A549 (cell line): ENCODE results near the gene MEN1. TPM values are rescaled to one million over a fixed set of nuclear protein-coding genes. Genes with fewer than 3 reads are reported as not detected.

Experiments
- ATAC-seq, 2 experiments: fragments of 200-7000 bp in 1 of 2; fragments of >200 bp in 1 of 2; cut with Nextera tagmentation in 1 of 2; cut with Tn5 transposase in 1 of 2; 3 replicates each; pipeline versions ENCODE4 v1.8.0 to v1.9.1; 2018 to 2020; ENCODE audit warnings: mild to moderate bottlenecking in 1 of 2, moderate library complexity in 1 of 2
- CTCF ChIA-PET: fragments of 300-600 bp; sonication (Branson Sonifier 250); formaldehyde crosslinking; extraction: SDS; loops from one replicate; lab custom pipeline; 2021; ENCODE audit warnings: antibody characterized with exemption, inconsistent platforms; lab: Yijun Ruan, JAX
- POLR2A ChIA-PET: fragments of 350-600 bp; formaldehyde crosslinking; extraction: SDS; loops from one replicate; lab custom pipeline; 2021; ENCODE audit warnings: antibody characterized with exemption, inconsistent platforms; lab: Yijun Ruan, JAX
- DNase-seq, 2 experiments: peaks; one replicate each; pipeline versions ENCODE4 v3.0.0 to v3.0.0-alpha.2; 2011 to 2016; ENCODE audit warnings: low read depth in 1 of 2, low spot score in 1 of 2
- FAIRE-seq: peaks from 2 replicates; lab custom pipeline; 2011; peaks lifted over from hg19 to GRCh38; lab: Jason Lieb, UNC
- H3K27ac ChIP-seq, 2 experiments: fragments of >200 bp; sonication (Bioruptor Twin); formaldehyde crosslinking; 3 replicates each; pipeline ENCODE4 v1.5.1; 2016 to 2017
- H3K4me1 ChIP-seq: fragments of >200 bp; sonication (Bioruptor Twin); formaldehyde crosslinking; 3 replicates; pipeline ENCODE4 v1.6.1; 2016
- H3K4me2 ChIP-seq: fragments of >200 bp; sonication (Bioruptor Twin); formaldehyde crosslinking; 3 replicates; pipeline ENCODE4 v1.6.1; 2016
- H3K4me3 ChIP-seq: fragments of >200 bp; sonication (Bioruptor Twin); formaldehyde crosslinking; 3 replicates; pipeline ENCODE4 v1.5.1; 2016
- H3K9me3 ChIP-seq: fragments of >200 bp; sonication (Bioruptor Twin); formaldehyde crosslinking; 3 replicates; pipeline ENCODE4 v1.6.1; 2016
- BHLHE40 ChIP-seq: IDR thresholded peaks from 2 replicates; pipeline ENCODE4 v1.6.1; 2012; ENCODE audit warnings: low read depth, low read length, inconsistent platforms
- CBX8 ChIP-seq: fragments of 200-600 bp; sonication (generic); IDR thresholded peaks from 2 replicates; pipeline ENCODE4 v1.6.1; 2016
- CHD2 ChIP-seq: fragments of 150-350 bp; IDR thresholded peaks from 2 replicates; pipeline ENCODE4 v1.6.1; 2014; ENCODE audit warnings: low read length; ENCODE audit not compliant: partially characterized antibody
- CTCF ChIP-seq: fragments of >200 bp; sonication (Bioruptor Twin); formaldehyde crosslinking; IDR thresholded peaks from 3 replicates; pipeline ENCODE4 v1.5.1; 2016
- EHF ChIP-seq: fragments of 250-450 bp; sonication (Bioruptor Pico); IDR thresholded peaks from 2 replicates; pipeline ENCODE4 v1.5.0; 2020; ENCODE audit warnings: mild to moderate bottlenecking
- EHMT2 ChIP-seq: fragments of 200-600 bp; sonication (generic); IDR thresholded peaks from 2 replicates; pipeline ENCODE4 v1.6.1; 2016; ENCODE audit warnings: antibody characterized with exemption, low read depth, mild to moderate bottlenecking, moderate library complexity
- FOSB ChIP-seq: fragments of 250-450 bp; sonication (Bioruptor Pico); IDR thresholded peaks from 2 replicates; pipeline ENCODE4 v1.5.0; 2020; ENCODE audit warnings: mild to moderate bottlenecking, moderate library complexity
- FOSL2 ChIP-seq, 2 experiments: fragments of 450-650 bp in 1 of 2; fragments of >200 bp in 1 of 2; sonication (Bioruptor Twin) in 1 of 2; formaldehyde crosslinking; IDR thresholded peaks; 2 replicates each; pipeline versions ENCODE4 v1.5.0 to v1.6.1; 2016 to 2020; ENCODE audit warnings: mild to moderate bottlenecking in 1 of 2, moderate library complexity in 1 of 2
- HMGXB4 ChIP-seq: fragments of 250-450 bp; sonication (Bioruptor Pico); IDR thresholded peaks from 2 replicates; pipeline ENCODE4 v1.5.0; 2021; ENCODE audit warnings: mild to moderate bottlenecking, moderate library complexity, borderline replicate concordance
- HOXB13 ChIP-seq: fragments of 250-450 bp; sonication (Bioruptor Pico); IDR thresholded peaks from 2 replicates; pipeline ENCODE4 v1.5.0; 2020; ENCODE audit warnings: low read depth, mild to moderate bottlenecking, moderate library complexity
- JUN ChIP-seq, 2 experiments: fragments of >200 bp; sonication (Bioruptor Twin); formaldehyde crosslinking; IDR thresholded peaks; 2 replicates in 1 of 2; 3 replicates in 1 of 2; pipeline ENCODE4 v1.6.1; 2016 to 2017
- JUNB ChIP-seq: fragments of >200 bp; sonication (Bioruptor Twin); formaldehyde crosslinking; IDR thresholded peaks from 2 replicates; pipeline ENCODE4 v1.6.1; 2016
- MAX ChIP-seq: IDR thresholded peaks from 2 replicates; pipeline ENCODE4 v1.6.1; 2012
- NPAS2 ChIP-seq: fragments of 250-450 bp; sonication (Bioruptor Pico); IDR thresholded peaks from 2 replicates; pipeline ENCODE4 v1.8.0; 2022; ENCODE audit warnings: mild to moderate bottlenecking, moderate library complexity, borderline replicate concordance
- NR3C1 ChIP-seq: fragments of >200 bp; sonication (Bioruptor Twin); formaldehyde crosslinking; IDR thresholded peaks from 3 replicates; pipeline ENCODE4 v1.6.1; 2017
- POLR2AphosphoS2 ChIP-seq: conservative IDR thresholded peaks from 2 replicates; pipeline ENCODE4 v1.6.1; 2012; ENCODE audit warnings: low read length, improper control_type of control experiment, inconsistent platforms
- RNF2 ChIP-seq: fragments of 200-600 bp; sonication (generic); IDR thresholded peaks from 2 replicates; pipeline ENCODE4 v1.6.1; 2016; ENCODE audit warnings: low read depth, mild to moderate bottlenecking, antibody characterized with exemption, moderate library complexity, borderline replicate concordance
- SMC3 ChIP-seq: fragments of >200 bp; sonication (Bioruptor Twin); formaldehyde crosslinking; IDR thresholded peaks from 3 replicates; pipeline ENCODE4 v1.6.1; 2018; ENCODE audit warnings: inconsistent platforms
- SREBF2 ChIP-seq: fragments of 450-650 bp; IDR thresholded peaks from 2 replicates; pipeline ENCODE4 v1.6.1; 2014; ENCODE audit warnings: mild to moderate bottlenecking, moderate library complexity
- TFCP2L1 ChIP-seq: fragments of 250-450 bp; sonication (Bioruptor Pico); IDR thresholded peaks from 2 replicates; pipeline ENCODE4 v1.5.0; 2021; ENCODE audit warnings: mild to moderate bottlenecking
- WGBS: methylation state at CpG from one replicate; pipeline ENCODE4 v1.1.6; 2017; ENCODE audit errors: missing lambda C conversion rate; 5-methylcytosine and 5-hydroxymethylcytosine counted together
- polyA plus RNA-seq, 4 experiments: library from polyadenylated mRNA; depleted of rRNA in 3 of 4; stranded (reverse); fragments of >200 nt; fragmentation: RNase III in 1 of 4; extraction: RNeasy Plus Mini Kit Qiagen cat#74134 plus additional on column Dnase treatment in 1 of 4; gene quantifications; 2 replicates in 3 of 4; 3 replicates in 1 of 4; pipeline ENCODE4 v1.2.3, GENCODE V29; 2011 to 2017

Gene MEN1
- polyA plus RNA-seq, 2 of the 4 experiments (the other 2 are of a cell fraction), result 17.0 to 34.7 TPM

GRCh38 chr11:64843686-64844329 lies 33.5 kb upstream of the MEN1 start (continued):
- TF ChIP-seq CTCF (no peak), NPAS2 (CRISPR knock-in tag) (no peak), SMC3 (no peak), FOSB (CRISPR knock-in tag) (no peak)

GRCh38 chr11:64842851-64843685 lies 32.7 kb upstream of the MEN1 start:
- H3K4me2 ChIP-seq, result peak overlapping the region; percentile 91
- H3K4me3 ChIP-seq, result no peak overlapping the region
- no peak for FAIRE-seq
- ChIA-PET POLR2A (interaction anchor here (1.3 to 1.4 kb wide), 3 partner anchors 64 to 269 kb away, joined by 3 to 4 read pairs (median 4); partner anchors contain the start of genes ARL2 and SF1), CTCF (interaction anchor here (0.5 to 39.4 kb wide), 16 partner anchors 8 to 400 kb away, joined by 3 to 1607 read pairs (median 6); partner anchors contain the start of genes ARL2 and EHD1)
- H3K27ac ChIP-seq, result peak overlapping the region; percentile 78 to 82
- no peaks in the 10 kb centered on the region for H3K9me3 ChIP-seq
- 30% methylated on average over 15 of the region's 19 CpGs for WGBS
- DNase-seq, result peak; percentile 48 to 59
- peaks cover 38% of the 10 kb centered on the region for H3K4me1 ChIP-seq
- ATAC-seq, result peak; percentile 9 to 17; a peak in 5 of 6 replicates
- TF ChIP-seq SREBF2, result no peak
- TF ChIP-seq FOSL2 (IDR thresholded peaks at IDR 0.05), result no peak
- peak; percentile 52 for TF ChIP-seq FOSL2 (CRISPR knock-in tag; IDR thresholded peaks at IDR 0.05)
- peak; percentile 35; the same call in 1 of the 2 replicates for TF ChIP-seq MAX

- ChIA-PET POLR2A (no interaction called here), CTCF (interaction anchor here (1.2 to 39.4 kb wide), 7 partner anchors 8 to 55 kb away, joined by 3 to 1607 read pairs (median 12); partner anchors contain the start of gene EHD1)
- Histone ChIP-seq H3K4me1 (peaks cover 35% of the 10 kb centered on the region), H3K27ac (peak overlapping the region; percentile 78 to 82), H3K4me2 (peak overlapping the region; percentile 91), H3K4me3 (no peak overlapping the region), H3K9me3 (no peaks in the 10 kb centered on the region)
- FAIRE-seq (no peak), ATAC-seq (no peak), DNase-seq (no peak)
- no peak for TF ChIP-seq CHD2
- no peak for TF ChIP-seq CTCF
- TF ChIP-seq BHLHE40, result no peak
- TF ChIP-seq CBX8, result no peak
- TF ChIP-seq EHMT2, result no peak
- no peak for TF ChIP-seq FOSL2 (IDR thresholded peaks at IDR 0.05)
- no peak for TF ChIP-seq FOSL2 (CRISPR knock-in tag; IDR thresholded peaks at IDR 0.05)
- no peak for TF ChIP-seq MAX
- no peak for TF ChIP-seq HOXB13 (CRISPR knock-in tag)
- no peak for TF ChIP-seq NR3C1
- TF ChIP-seq EHF, result no peak
- TF ChIP-seq RNF2, result no peak
- TF ChIP-seq POLR2AphosphoS2, result no peak
- no peak for TF ChIP-seq JUN (IDR thresholded peaks at IDR 0.05)
- TF ChIP-seq HMGXB4 (CRISPR knock-in tag), result no peak
- TF ChIP-seq TFCP2L1, result no peak
- no peak for TF ChIP-seq JUNB
- 65% methylated on average over 6 of the region's 6 CpGs for WGBS
Observed at GRCh38 chr11:64842366-64842759, 32.0 kb upstream of the MEN1 start.
